ENCODE results near the gene RASSF8.

RASSF8 gene

GRCh38 chr12:26108915-26109314 lies 150.4 kb downstream of the RASSF8 start:
- Histone ChIP-seq H3K9ac (ENCODE audit: low read depth, low read length, poor library complexity, severe bottlenecking) (no peak overlapping the region), H3K4me3 (ENCODE audit: low read length, poor library complexity, severe bottlenecking) (no peak overlapping the region), H3K36me3 (ENCODE audit: insufficient read depth, low read length) (no peaks in the 10 kb centered on the region), H3K9me3 (ENCODE audit: insufficient read depth, low read depth, low read length) (no peaks in the 10 kb centered on the region), H4K20me1 (ENCODE audit: insufficient read depth, low read length, poor library complexity, severe bottlenecking) (no peaks in the 10 kb centered on the region), H3K4me2 (ENCODE audit: low read depth, low read length, poor library complexity, severe bottlenecking) (no peak overlapping the region), H3F3A (ENCODE audit: low read depth) (no peaks in the 10 kb centered on the region), H3K79me2 (ENCODE audit: insufficient read depth, low read length) (no peaks in the 10 kb centered on the region), H3K4me1 (ENCODE audit: insufficient read depth, low read length, poor library complexity, severe bottlenecking) (peaks cover 11% of the 10 kb centered on the region), H3K9me2 (replicated peaks; ENCODE audit: low read depth, low read length) (no peaks in the 10 kb centered on the region), H2AFZ (ENCODE audit: low read length) (no peak overlapping the region), H3K27me3 (ENCODE audit: insufficient read depth, low read length, poor library complexity, severe bottlenecking) (no peaks in the 10 kb centered on the region)
- TF ChIP-seq, protein P1, sequence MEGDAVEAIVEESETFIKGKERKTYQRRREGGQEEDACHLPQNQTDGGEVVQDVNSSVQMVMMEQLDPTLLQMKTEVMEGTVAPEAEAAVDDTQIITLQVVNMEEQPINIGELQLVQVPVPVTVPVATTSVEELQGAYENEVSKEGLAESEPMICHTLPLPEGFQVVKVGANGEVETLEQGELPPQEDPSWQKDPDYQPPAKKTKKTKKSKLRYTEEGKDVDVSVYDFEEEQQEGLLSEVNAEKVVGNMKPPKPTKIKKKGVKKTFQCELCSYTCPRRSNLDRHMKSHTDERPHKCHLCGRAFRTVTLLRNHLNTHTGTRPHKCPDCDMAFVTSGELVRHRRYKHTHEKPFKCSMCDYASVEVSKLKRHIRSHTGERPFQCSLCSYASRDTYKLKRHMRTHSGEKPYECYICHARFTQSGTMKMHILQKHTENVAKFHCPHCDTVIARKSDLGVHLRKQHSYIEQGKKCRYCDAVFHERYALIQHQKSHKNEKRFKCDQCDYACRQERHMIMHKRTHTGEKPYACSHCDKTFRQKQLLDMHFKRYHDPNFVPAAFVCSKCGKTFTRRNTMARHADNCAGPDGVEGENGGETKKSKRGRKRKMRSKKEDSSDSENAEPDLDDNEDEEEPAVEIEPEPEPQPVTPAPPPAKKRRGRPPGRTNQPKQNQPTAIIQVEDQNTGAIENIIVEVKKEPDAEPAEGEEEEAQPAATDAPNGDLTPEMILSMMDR (conservative IDR thresholded peaks at IDR 0.05; ENCODE audit: low read length): no peak
- TF ChIP-seq EZH2phosphoT487 (IDR thresholded peaks at IDR 0.05; ENCODE audit: borderline replicate concordance): no peak

GRCh38 chr12:26109343-26109881 lies 150.9 kb downstream of the RASSF8 start:
- Histone ChIP-seq H3K9me3 (ENCODE audit: insufficient read depth, low read depth, low read length) (no peaks in the 10 kb centered on the region), H3F3A (ENCODE audit: low read depth) (no peaks in the 10 kb centered on the region), H3K4me2 (ENCODE audit: low read depth, low read length, poor library complexity, severe bottlenecking) (no peak overlapping the region), H3K79me2 (ENCODE audit: insufficient read depth, low read length) (no peaks in the 10 kb centered on the region), H4K20me1 (ENCODE audit: insufficient read depth, low read length, poor library complexity, severe bottlenecking) (no peaks in the 10 kb centered on the region), H3K27me3 (ENCODE audit: insufficient read depth, low read length, poor library complexity, severe bottlenecking) (no peaks in the 10 kb centered on the region), H3K9ac (ENCODE audit: low read depth, low read length, poor library complexity, severe bottlenecking) (no peak overlapping the region), H3K4me3 (ENCODE audit: low read length, poor library complexity, severe bottlenecking) (no peak overlapping the region), H2AFZ (ENCODE audit: low read length) (no peak overlapping the region), H3K36me3 (ENCODE audit: insufficient read depth, low read length) (no peaks in the 10 kb centered on the region), H3K4me1 (ENCODE audit: insufficient read depth, low read length, poor library complexity, severe bottlenecking) (peaks cover 14% of the 10 kb centered on the region), H3K9me2 (replicated peaks; ENCODE audit: low read depth, low read length) (no peaks in the 10 kb centered on the region)
- TF ChIP-seq, protein P1 (conservative IDR thresholded peaks at IDR 0.05; ENCODE audit: low read length): no peak
- no peak for TF ChIP-seq EZH2phosphoT487 (IDR thresholded peaks at IDR 0.05; ENCODE audit: borderline replicate concordance)

DNA sequence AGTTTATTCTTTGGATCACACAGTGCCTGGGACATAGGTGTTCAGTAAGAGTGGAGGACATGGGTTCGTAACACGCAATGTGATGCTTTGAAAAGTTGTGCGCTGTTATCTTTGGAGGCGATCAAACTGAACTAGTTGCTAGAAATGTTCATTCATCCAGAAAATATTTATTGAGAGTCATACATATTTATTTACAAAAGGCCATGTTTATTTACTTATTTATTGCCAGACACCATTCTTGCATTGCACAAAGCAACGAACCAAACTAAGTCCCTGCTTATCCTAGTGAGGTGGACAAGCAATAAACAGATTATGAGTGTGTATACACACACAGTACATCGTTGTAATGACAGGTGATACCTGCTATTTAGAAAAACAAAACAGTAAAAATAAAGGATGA lies 153.8 kb downstream of the RASSF8 start:
- Histone ChIP-seq H4K20me1 (ENCODE audit: insufficient read depth, low read length, poor library complexity, severe bottlenecking) (no peaks in the 10 kb centered on the region), H3K27me3 (ENCODE audit: insufficient read depth, low read length, poor library complexity, severe bottlenecking) (no peaks in the 10 kb centered on the region), H3K79me2 (ENCODE audit: insufficient read depth, low read length) (no peaks in the 10 kb centered on the region), H3K36me3 (ENCODE audit: insufficient read depth, low read length) (no peaks in the 10 kb centered on the region), H2AFZ (ENCODE audit: low read length) (no peak overlapping the region), H3K4me3 (ENCODE audit: low read length, poor library complexity, severe bottlenecking) (no peak overlapping the region), H3K9me3 (ENCODE audit: insufficient read depth, low read depth, low read length) (no peaks in the 10 kb centered on the region), H3K9me2 (replicated peaks; ENCODE audit: low read depth, low read length) (no peaks in the 10 kb centered on the region), H3F3A (ENCODE audit: low read depth) (no peaks in the 10 kb centered on the region), H3K4me1 (ENCODE audit: insufficient read depth, low read length, poor library complexity, severe bottlenecking) (peaks cover 18% of the 10 kb centered on the region), H3K4me2 (ENCODE audit: low read depth, low read length, poor library complexity, severe bottlenecking) (no peak overlapping the region), H3K9ac (ENCODE audit: low read depth, low read length, poor library complexity, severe bottlenecking) (no peak overlapping the region)
- no peak for TF ChIP-seq EZH2phosphoT487 (IDR thresholded peaks at IDR 0.05; ENCODE audit: borderline replicate concordance)
- TF ChIP-seq, protein P1 (conservative IDR thresholded peaks at IDR 0.05; ENCODE audit: low read length): no peak

Data from Loucy (cell line).